Subcutaneous adipose tissue (tissue), 4 donors: Measurements from ENCODE around the gene MMAB. TPM values are rescaled to one million over a fixed set of nuclear protein-coding genes. Genes with fewer than 3 reads are reported as not detected.

Experiments
- CTCF ChIP-seq: fragments of 450-650 bp; IDR thresholded peaks from one replicate; pipeline ENCODE4 v1.5.1; 2016; ENCODE audit warnings: low read depth, mild to moderate bottlenecking, control low read depth, antibody characterized with exemption, moderate library complexity
- total RNA-seq, 4 donors: library from RNA; depleted of rRNA; stranded (reverse); fragments of >200 nt; gene quantifications; one replicate each; pipeline ENCODE4 v1.1.0, GENCODE V29; 2016

Gene MMAB
- total RNA-seq, 4 donors from 2014 or later = 11.7 to 45.6 (median 24.7) TPM

DNA sequence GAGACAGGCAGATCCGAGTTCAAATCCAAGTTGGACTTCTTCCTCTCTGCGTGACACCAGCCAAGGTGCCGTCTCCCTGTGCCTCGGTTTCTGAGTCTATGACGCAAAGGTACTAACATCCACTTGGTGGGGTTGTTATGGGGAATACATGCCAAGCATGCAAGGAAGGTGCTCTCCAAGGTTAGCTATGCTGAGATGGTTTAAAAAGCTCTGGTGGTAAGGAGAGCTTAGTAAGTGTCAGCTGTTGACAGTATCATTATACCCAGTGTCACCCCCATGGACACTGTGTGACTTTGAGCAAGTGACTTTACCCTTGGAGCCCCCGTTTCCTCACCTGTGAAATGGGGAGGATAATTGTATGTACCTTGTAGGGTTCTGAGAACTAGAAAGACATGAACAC lies 22.2 kb downstream of the MMAB start:
- TF ChIP-seq CTCF = no peak

GRCh38 chr12:109550281-109550680 lies 23.0 kb downstream of the MMAB start:
- TF ChIP-seq CTCF = no peak

DNA sequence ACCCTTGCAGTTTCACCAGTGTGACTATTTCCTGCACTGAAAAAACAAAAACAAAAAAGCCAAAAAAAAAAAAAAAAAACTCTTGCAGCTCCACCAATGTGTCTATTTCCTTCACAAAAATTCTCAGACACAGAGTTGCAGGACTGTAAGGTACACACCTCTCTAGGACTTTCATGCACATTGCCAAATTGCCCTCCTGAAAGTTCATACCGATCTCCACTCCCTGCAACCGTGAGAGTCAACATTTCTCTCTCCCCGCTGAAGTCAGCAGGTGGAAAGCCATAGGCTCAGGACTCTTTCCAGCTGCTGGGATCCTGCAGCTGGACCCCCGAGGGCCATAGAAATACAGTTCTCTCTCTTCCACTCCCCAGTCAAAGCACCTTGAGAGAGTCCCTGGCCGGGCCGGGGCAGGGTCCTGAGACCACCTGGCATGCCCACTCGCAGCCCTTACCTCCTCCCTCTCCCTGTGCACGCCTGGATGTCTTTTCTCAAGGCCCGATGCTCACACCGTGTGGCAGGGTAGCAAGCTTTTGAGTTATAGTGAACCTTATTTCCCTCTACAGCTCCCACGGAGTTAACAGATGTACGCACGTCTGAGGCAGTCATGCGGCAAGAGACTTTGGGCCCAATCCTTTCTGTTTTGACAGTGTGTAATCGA lies 23.6 kb downstream of the MMAB start:
- no peak for TF ChIP-seq CTCF

DNA sequence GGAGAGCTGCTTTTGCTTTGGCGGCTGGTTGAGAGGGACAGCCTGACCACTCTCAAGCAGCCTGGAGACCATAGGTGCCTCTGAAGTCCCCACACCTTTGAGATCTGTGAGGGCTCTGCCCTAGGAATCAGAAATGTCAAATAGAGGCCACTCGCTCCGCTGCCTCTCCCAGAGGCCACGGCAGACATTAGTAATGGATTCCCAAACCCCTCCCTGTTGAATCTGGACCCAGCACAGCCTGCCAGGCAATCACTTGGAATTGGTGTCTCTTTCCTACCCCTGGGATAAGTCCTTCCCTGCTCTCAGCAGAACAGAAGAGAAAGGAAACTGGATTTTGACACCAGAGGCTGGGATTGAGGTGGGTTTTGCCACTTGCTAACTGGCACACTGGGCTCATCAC lies 25.0 kb downstream of the MMAB start:
- no peak for TF ChIP-seq CTCF

DNA sequence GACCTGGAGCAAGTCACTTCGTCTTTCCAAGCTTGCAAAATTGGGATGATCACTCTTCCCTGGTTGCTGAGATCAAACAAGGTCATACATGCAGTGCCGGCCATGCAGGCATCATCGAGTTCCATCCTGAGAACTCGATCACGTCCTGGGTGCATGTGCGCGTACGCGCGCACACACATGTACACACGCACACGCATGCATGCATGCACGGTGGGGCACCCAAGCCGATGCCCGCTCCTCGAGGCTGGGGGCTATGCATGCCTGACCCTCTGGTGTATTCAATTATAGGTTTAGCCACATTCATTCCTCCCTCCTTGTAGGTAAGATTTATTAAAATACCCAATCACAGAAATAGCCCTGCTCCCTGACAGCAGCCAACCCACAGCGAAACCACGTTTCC lies 26.0 kb downstream of the MMAB start:
- no peak for TF ChIP-seq CTCF

- TF ChIP-seq CTCF = no peak
Measured at GRCh38 chr12:109545826-109546225, 27.5 kb downstream of the MMAB start.

- TF ChIP-seq CTCF = no peak
Measured at GRCh38 chr12:109544955-109545531, 28.3 kb downstream of the MMAB start.
